HepG2 (cell line): ENCODE data around the gene MCM10. TPM values are rescaled to one million over a fixed set of nuclear protein-coding genes. Genes with fewer than 3 reads are reported as not detected.

ENCODE experiments used
- BORCS8-MEF2B ChIP-seq: sonication (generic); formaldehyde crosslinking; IDR thresholded peaks from 2 replicates; pipeline ENCODE4 v1.8.0; 2022; ENCODE audit warnings: mild to moderate bottlenecking, missing genetic modification reagents
- ETS1 ChIP-seq: sonication (generic); formaldehyde crosslinking; IDR thresholded peaks from 2 replicates; pipeline ENCODE4 v1.4.0; 2020; ENCODE audit warnings: missing genetic modification reagents
- GABPB1 ChIP-seq: IDR thresholded peaks from 2 replicates; pipeline ENCODE4 v1.6.1; 2016; ENCODE audit warnings: mild to moderate bottlenecking, missing genetic modification reagents, moderate library complexity, missing compliant biosample characterization
- LCORL ChIP-seq, 2 experiments: fragments of 450-650 bp in 1 of 2; sonication (generic) in 1 of 2; formaldehyde crosslinking in 1 of 2; IDR thresholded peaks; 2 replicates each; pipeline versions ENCODE4 v1.5.0 to v1.6.1; 2017 to 2020; ENCODE audit warnings: antibody characterized with exemption in 1 of 2, missing genetic modification reagents in 1 of 2
- MAFK ChIP-seq, 2 experiments: IDR thresholded peaks in 1 of 2; conservative IDR thresholded peaks in 1 of 2; 2 replicates each; pipeline ENCODE4 v1.6.1; 2011; ENCODE audit warnings: improper control_type of control experiment in 2 of 2, low read length in 2 of 2
- MED13 ChIP-seq: sonication (generic); formaldehyde crosslinking; IDR thresholded peaks from 2 replicates; pipeline ENCODE4 v1.5.0; 2020; ENCODE audit warnings: missing genetic modification reagents
- POGK ChIP-seq: sonication (generic); formaldehyde crosslinking; conservative IDR thresholded peaks from 2 replicates; pipeline ENCODE4 v1.8.0; 2022; ENCODE audit warnings: mild to moderate bottlenecking, moderate library complexity, missing genetic modification reagents
- RBFOX2 ChIP-seq: fragments of 200-400 bp; formaldehyde crosslinking; IDR thresholded peaks from 2 replicates; pipeline ENCODE4 v1.6.1; 2017; ENCODE audit warnings: low read depth, mild to moderate bottlenecking, low read length
- TFAP4 ChIP-seq: sonication (generic); IDR thresholded peaks from 2 replicates; pipeline ENCODE4 v1.6.1; 2016; ENCODE audit warnings: low read depth, borderline replicate concordance
- ZNF407 ChIP-seq: sonication (generic); formaldehyde crosslinking; IDR thresholded peaks from one replicate; pipeline ENCODE4 v1.5.1; 2020; ENCODE audit warnings: mild to moderate bottlenecking, missing genetic modification reagents; ENCODE audit errors: not compliant biosample characterization
- ZNF549 ChIP-seq: sonication (generic); formaldehyde crosslinking; IDR thresholded peaks from 2 replicates; pipeline ENCODE4 v1.5.0; 2020; ENCODE audit warnings: missing genetic modification reagents
- ZNF563 ChIP-seq: sonication (generic); formaldehyde crosslinking; IDR thresholded peaks from 2 replicates; pipeline ENCODE4 v1.8.0; 2022; ENCODE audit warnings: mild to moderate bottlenecking, moderate library complexity, missing genetic modification reagents
- ZNF580 ChIP-seq: IDR thresholded peaks from 2 replicates; pipeline ENCODE4 v1.6.1; 2016; ENCODE audit warnings: low read depth, borderline replicate concordance
- ZNF616 ChIP-seq: sonication (generic); formaldehyde crosslinking; IDR thresholded peaks from 2 replicates; pipeline ENCODE4 v1.5.0; 2020; ENCODE audit warnings: low read depth, mild to moderate bottlenecking, missing genetic modification reagents
- ZSCAN31 ChIP-seq: sonication (generic); formaldehyde crosslinking; IDR thresholded peaks from 2 replicates; pipeline ENCODE4 v1.5.0; 2020; ENCODE audit warnings: low read depth, mild to moderate bottlenecking, missing genetic modification reagents
- polyA plus RNA-seq, 8 experiments: library from polyadenylated mRNA; depleted of rRNA in 3 of 8; stranded (reverse) in 7 of 8; unstranded in 1 of 8; fragments of >200 nt; fragmentation: Illumina TruSeq in 4 of 8; extraction: Trizol in 4 of 8; gene quantifications; 2 replicates each; pipeline versions ENCODE4 v1.2.1 to v1.2.3, GENCODE V29; 2011 to 2016; ENCODE audit warnings: low read depth in 4 of 8, missing spikeins in 1 of 8, mixed read lengths in 1 of 8; ENCODE audit not compliant: insufficient read depth in 1 of 8
- total RNA-seq, 5 experiments: library from RNA; depleted of rRNA; stranded (reverse); fragments of >200 nt; fragmentation: Illumina TruSeq; extraction: Trizol; gene quantifications; 2 replicates each; pipeline ENCODE4 v1.2.3, GENCODE V29; 2016; ENCODE audit warnings: low read depth in 1 of 5

The MCM10 gene
- total and polyA plus RNA-seq, 2 of the 13 experiments (the other 11 are each of a cell fraction or from before 2014, with no cell fraction given): 2.8 to 31.3 TPM

- TF ChIP-seq ETS1 (CRISPR knock-in tag) (no peak), BORCS8-MEF2B (CRISPR knock-in tag) (peak; percentile 92), ZNF407 (CRISPR knock-in tag) (no peak), POGK (peak; percentile 39), ZNF549 (CRISPR knock-in tag) (no peak), ZSCAN31 (CRISPR knock-in tag) (peak; percentile 64; the same call in 1 of the 2 replicates), LCORL (IDR thresholded peaks at IDR 0.05) (no peak), LCORL (CRISPR knock-in tag; IDR thresholded peaks at IDR 0.05) (peak; percentile 74), ZNF563 (peak; percentile 74; the same call in 1 of the 2 replicates), ZNF616 (CRISPR knock-in tag) (0 out of 2 replicates have a peak, but pooled peaks have one; percentile 16), TFAP4 (peak; percentile 70; the same call in 1 of the 2 replicates), ZNF580 (peak; percentile 74; the same call in 1 of the 2 replicates), RBFOX2 (peak; percentile 67), MAFK (conservative IDR thresholded peaks at IDR 0.05 in 1 of 2, IDR thresholded peaks at IDR 0.05 in 1 of 2; ENCODE audit: low read length in 2 of 2) (no peak), GABPB1 (peak; percentile 95), MED13 (CRISPR knock-in tag) (0 out of 2 replicates have a peak, but pooled peaks have one; percentile 43)
Observed at GRCh38 chr10:13160934-13161856, at the start of gene MCM10 (continued).
